Breast epithelium (tissue), 3 donors: ENCODE data around the gene GPC5.

Experiments
- CTCF ChIP-seq, 3 donors: fragments of 450-650 bp; IDR thresholded peaks; one replicate each; pipeline ENCODE4 v1.5.1; 2016 to 2017; ENCODE audit warnings: antibody characterized with exemption in 3 of 3, mild to moderate bottlenecking in 3 of 3, moderate library complexity in 3 of 3
- POLR2A ChIP-seq: fragments of 450-650 bp; IDR thresholded peaks from one replicate; pipeline ENCODE4 v1.6.1; 2016; ENCODE audit warnings: antibody characterized with exemption, mild to moderate bottlenecking, moderate library complexity

GRCh38 chr13:91400671-91401070, 2.2 kb downstream of the GPC5 start:
- TF ChIP-seq CTCF (IDR thresholded peaks at IDR 0.05): no peak
- no peak for TF ChIP-seq POLR2A
